ENCODE results near the gene COLEC12.

Gene COLEC12

DNA sequence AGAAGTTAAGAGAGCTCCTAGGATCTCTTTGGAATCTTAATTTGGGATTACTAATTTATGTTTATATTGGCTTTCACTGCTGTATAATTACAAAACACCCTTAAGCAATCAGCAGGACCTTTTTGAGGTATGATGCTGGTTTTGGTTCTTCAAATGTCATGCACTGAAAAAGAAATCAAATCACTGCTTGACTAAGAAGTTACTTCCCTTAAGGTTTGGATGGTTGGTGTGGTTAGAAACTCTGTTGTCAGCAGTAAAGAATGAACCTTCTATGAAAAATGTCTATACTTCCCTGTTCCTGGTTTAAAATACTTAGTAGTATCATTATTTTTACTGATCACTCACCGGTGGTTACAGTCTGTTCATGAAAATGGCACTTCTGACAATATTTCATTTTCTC is 5.5 kb downstream of the COLEC12 start:
- no peak for DNase-seq (ENCODE audit: extremely low read depth, low read depth)
- TF ChIP-seq, protein P1, sequence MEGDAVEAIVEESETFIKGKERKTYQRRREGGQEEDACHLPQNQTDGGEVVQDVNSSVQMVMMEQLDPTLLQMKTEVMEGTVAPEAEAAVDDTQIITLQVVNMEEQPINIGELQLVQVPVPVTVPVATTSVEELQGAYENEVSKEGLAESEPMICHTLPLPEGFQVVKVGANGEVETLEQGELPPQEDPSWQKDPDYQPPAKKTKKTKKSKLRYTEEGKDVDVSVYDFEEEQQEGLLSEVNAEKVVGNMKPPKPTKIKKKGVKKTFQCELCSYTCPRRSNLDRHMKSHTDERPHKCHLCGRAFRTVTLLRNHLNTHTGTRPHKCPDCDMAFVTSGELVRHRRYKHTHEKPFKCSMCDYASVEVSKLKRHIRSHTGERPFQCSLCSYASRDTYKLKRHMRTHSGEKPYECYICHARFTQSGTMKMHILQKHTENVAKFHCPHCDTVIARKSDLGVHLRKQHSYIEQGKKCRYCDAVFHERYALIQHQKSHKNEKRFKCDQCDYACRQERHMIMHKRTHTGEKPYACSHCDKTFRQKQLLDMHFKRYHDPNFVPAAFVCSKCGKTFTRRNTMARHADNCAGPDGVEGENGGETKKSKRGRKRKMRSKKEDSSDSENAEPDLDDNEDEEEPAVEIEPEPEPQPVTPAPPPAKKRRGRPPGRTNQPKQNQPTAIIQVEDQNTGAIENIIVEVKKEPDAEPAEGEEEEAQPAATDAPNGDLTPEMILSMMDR (IDR thresholded peaks at IDR 0.05; ENCODE audit: low read depth, low read length) = no peak

DNA sequence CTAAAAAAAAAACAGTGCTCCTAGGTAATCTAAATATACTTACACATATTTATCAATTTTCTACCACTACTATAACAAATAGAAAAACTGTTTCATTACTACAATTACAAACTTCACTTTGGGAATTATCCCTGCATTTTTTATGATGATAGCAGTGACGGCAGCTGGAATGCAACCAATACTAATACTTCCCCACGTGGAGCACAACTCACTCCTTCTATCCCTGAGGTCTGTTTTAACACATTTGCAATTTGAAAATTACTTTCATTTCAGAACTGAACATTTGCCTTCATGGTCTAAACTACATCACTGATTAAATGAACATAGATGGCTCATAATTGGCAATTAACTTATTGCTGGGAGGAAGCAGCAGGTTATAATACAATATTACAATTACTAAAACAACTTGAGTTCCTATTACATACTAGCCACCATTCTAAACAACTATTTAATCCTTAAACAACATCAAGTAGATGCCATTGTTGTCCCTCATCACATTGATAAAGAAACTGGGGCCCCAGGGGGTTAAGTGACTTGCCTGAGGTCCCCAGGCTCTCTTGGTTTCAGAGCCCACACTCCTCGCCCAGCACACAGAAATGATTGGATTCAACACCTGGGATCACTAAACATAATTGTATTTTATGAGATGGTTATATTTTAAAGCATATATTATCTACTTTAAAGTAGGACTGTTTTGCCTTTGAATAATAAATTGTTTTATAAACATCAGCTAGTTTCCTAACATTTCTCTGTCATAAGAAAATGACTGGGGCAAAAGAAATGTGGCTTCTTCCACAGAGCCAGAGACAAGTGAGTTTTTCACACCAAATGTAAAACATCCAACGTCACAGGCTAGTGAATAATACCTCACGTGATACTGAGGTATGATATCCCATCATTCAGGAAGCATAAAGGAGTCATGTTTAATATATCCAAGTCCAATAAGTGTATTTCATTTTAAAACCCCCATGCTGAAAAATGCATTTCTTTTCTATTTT is 6.2 kb downstream of the COLEC12 start:
- DNase-seq (ENCODE audit: extremely low read depth, low read depth) = no peak
- TF ChIP-seq, protein P1 (IDR thresholded peaks at IDR 0.05; ENCODE audit: low read depth, low read length) = no peak

DNA sequence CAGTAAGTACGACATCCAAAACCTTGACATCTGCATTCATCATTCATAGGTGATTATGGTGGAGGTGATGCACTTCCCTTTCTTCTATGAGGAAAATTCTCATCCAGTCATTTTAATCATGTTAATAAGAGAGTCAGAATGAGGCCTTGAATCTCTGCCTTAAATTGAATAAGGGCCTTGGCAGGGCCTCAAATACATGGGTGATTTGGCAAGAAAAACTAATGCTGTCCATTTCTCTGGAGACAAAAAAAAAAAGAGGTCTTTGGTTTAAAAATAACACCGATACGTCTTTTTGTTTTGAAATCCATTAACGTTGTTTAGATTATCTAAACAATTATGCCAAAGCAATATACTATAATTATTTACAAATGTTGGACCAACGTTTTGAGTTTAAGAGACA is 8.1 kb downstream of the COLEC12 start:
- TF ChIP-seq, protein P1 (IDR thresholded peaks at IDR 0.05; ENCODE audit: low read depth, low read length) = no peak
- DNase-seq (ENCODE audit: extremely low read depth, low read depth) = no peak

DNA sequence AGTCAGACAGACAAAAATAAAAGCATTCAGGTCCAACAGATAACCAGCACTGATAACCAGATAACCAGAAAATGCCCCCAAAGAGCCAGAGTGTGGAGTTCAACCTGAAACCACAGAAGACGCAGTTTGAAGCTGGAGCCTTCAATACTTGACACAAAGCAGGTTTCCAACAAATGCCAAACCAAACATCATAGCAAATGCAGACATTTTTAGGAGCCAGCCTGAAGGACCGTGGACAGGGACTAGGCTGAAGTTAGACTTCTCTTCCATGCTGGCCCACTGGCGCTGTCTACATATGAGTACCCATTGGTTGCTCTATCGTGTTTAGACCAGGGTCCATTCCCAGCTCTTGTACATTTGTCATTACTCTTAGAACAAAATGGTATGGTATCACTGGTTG is 9.9 kb downstream of the COLEC12 start:
- TF ChIP-seq, protein P1 (IDR thresholded peaks at IDR 0.05; ENCODE audit: low read depth, low read length) = no peak
- no peak for DNase-seq (ENCODE audit: extremely low read depth, low read depth)

DNA sequence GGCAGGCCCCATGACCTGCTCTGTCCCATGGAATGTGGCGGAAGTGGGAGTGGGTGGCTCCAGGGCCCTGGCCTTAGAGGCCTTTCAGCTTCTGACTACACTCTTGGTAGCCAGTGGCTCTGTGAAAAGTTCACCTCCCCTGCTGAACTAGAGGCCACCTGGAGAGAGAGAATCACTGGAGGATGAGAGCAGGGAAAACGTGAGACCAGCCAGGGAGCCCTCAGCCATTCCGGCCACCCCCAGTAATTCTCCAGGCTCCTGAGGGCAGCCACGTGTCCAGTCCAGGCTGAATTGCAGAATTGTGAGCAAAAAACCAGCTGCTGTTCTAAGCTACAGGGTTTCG is 10.5 kb downstream of the COLEC12 start:
- TF ChIP-seq, protein P1 (IDR thresholded peaks at IDR 0.05; ENCODE audit: low read depth, low read length) = no peak
- no peak for DNase-seq (ENCODE audit: extremely low read depth, low read depth)

DNA sequence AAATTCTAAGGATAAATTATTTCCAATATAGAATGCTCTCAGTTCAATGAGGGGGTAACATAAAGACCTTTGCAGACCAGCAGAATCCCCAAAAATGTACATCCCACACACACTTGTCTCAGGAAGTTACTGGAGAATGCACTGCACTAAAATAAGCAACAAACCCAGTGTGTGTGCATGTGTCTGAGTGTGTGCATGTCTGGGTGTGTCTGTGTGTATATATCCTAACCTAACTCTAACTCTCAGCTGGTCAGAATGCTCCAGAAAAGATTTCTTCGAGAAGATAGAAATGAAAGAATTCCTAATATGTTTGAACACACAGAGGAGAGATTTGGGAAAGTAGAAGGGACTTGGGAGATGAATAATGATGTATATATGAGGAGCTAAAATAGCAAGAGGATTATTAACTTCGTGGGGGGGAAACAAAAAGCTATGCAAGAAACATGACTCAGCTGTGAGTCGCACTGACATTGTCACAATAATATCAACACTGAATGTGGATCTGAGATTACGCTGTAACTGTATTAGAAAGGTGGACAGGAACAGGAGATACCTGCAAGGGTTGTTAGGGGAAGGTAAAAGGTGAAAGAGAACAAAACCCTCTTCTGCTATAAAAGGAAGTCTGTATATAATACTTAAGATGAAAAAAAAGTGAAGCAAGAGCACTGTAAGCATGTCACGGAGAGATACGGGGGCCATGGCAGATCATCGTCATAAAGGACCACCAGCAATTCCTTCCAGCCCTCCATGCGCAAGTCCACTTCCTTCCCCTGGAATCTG is 11.1 kb downstream of the COLEC12 start:
- no peak for DNase-seq (ENCODE audit: extremely low read depth, low read depth)
- TF ChIP-seq, protein P1 (IDR thresholded peaks at IDR 0.05; ENCODE audit: low read depth, low read length) = no peak
